ENCODE data around the gene KIF17.

The KIF17 gene

GRCh38 chr1:20717452-20718342 lies at the start of gene KIF17:
KIF17 (minus strand) TSS chr1:20718007; CDS start chr1:20717706, 301 bp downstream.
- DNase-seq (ENCODE audit: low spot score): peak; percentile 91

GRCh38 chr1:20767271-20767670 lies 49.5 kb upstream of the KIF17 start:
- DNase-seq (ENCODE audit: low spot score): no peak

GRCh38 chr1:20763417-20763816 lies 45.6 kb upstream of the KIF17 start:
- no peak for DNase-seq (ENCODE audit: low spot score)

GRCh38 chr1:20760322-20760721 lies 42.5 kb upstream of the KIF17 start:
- no peak for DNase-seq (ENCODE audit: low spot score)

GRCh38 chr1:20753589-20753988 lies 35.8 kb upstream of the KIF17 start:
- no peak for DNase-seq (ENCODE audit: low spot score)

GRCh38 chr1:20751462-20751990 lies 33.7 kb upstream of the KIF17 start:
- no peak for DNase-seq (ENCODE audit: low spot score)

- DNase-seq (ENCODE audit: low spot score): no peak
Measured at GRCh38 chr1:20742671-20743070, 24.9 kb upstream of the KIF17 start.

- DNase-seq (ENCODE audit: low spot score): no peak
Measured at GRCh38 chr1:20740781-20741180, 23.0 kb upstream of the KIF17 start.

- DNase-seq (ENCODE audit: low spot score): peak; percentile 76
Measured at GRCh38 chr1:20739225-20739624, 21.4 kb upstream of the KIF17 start.

GRCh38 chr1:20735581-20736111 lies 17.8 kb upstream of the KIF17 start:
- DNase-seq (ENCODE audit: low spot score): no peak

GRCh38 chr1:20733360-20733975 lies 15.7 kb upstream of the KIF17 start:
- DNase-seq (ENCODE audit: low spot score): no peak

GRCh38 chr1:20732588-20733359 lies 15.0 kb upstream of the KIF17 start, which contains the start of gene SH2D5:
SH2D5 (minus strand) TSS chr1:20732703; CDS start chr1:20728044, 4,659 bp downstream.
- DNase-seq (ENCODE audit: low spot score): peak; percentile 89

- DNase-seq (ENCODE audit: low spot score): peak; percentile 95
Measured at GRCh38 chr1:20732071-20732587, 14.3 kb upstream of the KIF17 start.

- DNase-seq (ENCODE audit: low spot score): peak; percentile 29
Measured at GRCh38 chr1:20731057-20731991, 13.5 kb upstream of the KIF17 start.

- no peak for DNase-seq (ENCODE audit: low spot score)
Measured at GRCh38 chr1:20730690-20731056, 12.9 kb upstream of the KIF17 start.

- DNase-seq (ENCODE audit: low spot score): no peak
Measured at GRCh38 chr1:20729990-20730689, 12.3 kb upstream of the KIF17 start.

- DNase-seq (ENCODE audit: low spot score): no peak
Measured at GRCh38 chr1:20729155-20729931, 11.5 kb upstream of the KIF17 start.

GRCh38 chr1:20728371-20729154 lies 10.8 kb upstream of the KIF17 start:
- DNase-seq (ENCODE audit: low spot score): no peak

Data from GM03348 (cell line).